Left kidney (tissue), 8 donors: Measurements from ENCODE around the gene COBLL1. TPM values are rescaled to one million over a fixed set of nuclear protein-coding genes. Genes with fewer than 3 reads are reported as not detected.

ENCODE experiments used
- DNase-seq: peaks from one replicate; pipeline ENCODE4 v3.0.0-alpha.2; 2013
- long read RNA-seq, 8 donors: transcript quantifications; one replicate each; lab custom pipeline, GENCODE V29; 2026
- polyA plus RNA-seq: library from polyadenylated mRNA; unstranded; fragments of 120-200 nt; gene quantifications from one replicate; pipeline ENCODE4 v1.2.1, GENCODE V29; 2013; ENCODE audit not compliant: insufficient read length

Gene COBLL1, protein sequence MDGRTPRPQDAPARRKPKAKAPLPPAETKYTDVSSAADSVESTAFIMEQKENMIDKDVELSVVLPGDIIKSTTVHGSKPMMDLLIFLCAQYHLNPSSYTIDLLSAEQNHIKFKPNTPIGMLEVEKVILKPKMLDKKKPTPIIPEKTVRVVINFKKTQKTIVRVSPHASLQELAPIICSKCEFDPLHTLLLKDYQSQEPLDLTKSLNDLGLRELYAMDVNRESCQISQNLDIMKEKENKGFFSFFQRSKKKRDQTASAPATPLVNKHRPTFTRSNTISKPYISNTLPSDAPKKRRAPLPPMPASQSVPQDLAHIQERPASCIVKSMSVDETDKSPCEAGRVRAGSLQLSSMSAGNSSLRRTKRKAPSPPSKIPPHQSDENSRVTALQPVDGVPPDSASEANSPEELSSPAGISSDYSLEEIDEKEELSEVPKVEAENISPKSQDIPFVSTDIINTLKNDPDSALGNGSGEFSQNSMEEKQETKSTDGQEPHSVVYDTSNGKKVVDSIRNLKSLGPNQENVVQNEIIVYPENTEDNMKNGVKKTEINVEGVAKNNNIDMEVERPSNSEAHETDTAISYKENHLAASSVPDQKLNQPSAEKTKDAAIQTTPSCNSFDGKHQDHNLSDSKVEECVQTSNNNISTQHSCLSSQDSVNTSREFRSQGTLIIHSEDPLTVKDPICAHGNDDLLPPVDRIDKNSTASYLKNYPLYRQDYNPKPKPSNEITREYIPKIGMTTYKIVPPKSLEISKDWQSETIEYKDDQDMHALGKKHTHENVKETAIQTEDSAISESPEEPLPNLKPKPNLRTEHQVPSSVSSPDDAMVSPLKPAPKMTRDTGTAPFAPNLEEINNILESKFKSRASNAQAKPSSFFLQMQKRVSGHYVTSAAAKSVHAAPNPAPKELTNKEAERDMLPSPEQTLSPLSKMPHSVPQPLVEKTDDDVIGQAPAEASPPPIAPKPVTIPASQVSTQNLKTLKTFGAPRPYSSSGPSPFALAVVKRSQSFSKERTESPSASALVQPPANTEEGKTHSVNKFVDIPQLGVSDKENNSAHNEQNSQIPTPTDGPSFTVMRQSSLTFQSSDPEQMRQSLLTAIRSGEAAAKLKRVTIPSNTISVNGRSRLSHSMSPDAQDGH
- 142 TPM for polyA plus RNA-seq
- long read RNA-seq, donor 1, full-length matches to known transcripts = 31 of 62 reads
- long read RNA-seq, donor 1, partial matches to known transcripts = 31 of 62 reads
- long read RNA-seq, donor 1, other reads (novel, unspliced or antisense) = 0 of 62 reads
- long read RNA-seq, donor 2, full-length matches to known transcripts = 11 of 11 reads
- long read RNA-seq, donor 2, partial matches to known transcripts = 0 of 11 reads
- long read RNA-seq, donor 2, other reads (novel, unspliced or antisense) = 0 of 11 reads
- long read RNA-seq, donor 3, full-length matches to known transcripts = 11 of 11 reads
- long read RNA-seq, donor 3, partial matches to known transcripts = 0 of 11 reads
- long read RNA-seq, donor 3, other reads (novel, unspliced or antisense) = 0 of 11 reads
- long read RNA-seq, donor 4, full-length matches to known transcripts = 2 of 2 reads
- long read RNA-seq, donor 4, partial matches to known transcripts = 0 of 2 reads
- long read RNA-seq, donor 4, other reads (novel, unspliced or antisense) = 0 of 2 reads
- long read RNA-seq, donor 5, full-length matches to known transcripts = 21 of 21 reads
- long read RNA-seq, donor 5, partial matches to known transcripts = 0 of 21 reads
- long read RNA-seq, donor 5, other reads (novel, unspliced or antisense) = 0 of 21 reads
- long read RNA-seq, donor 6, full-length matches to known transcripts = 8 of 13 reads
- long read RNA-seq, donor 6, partial matches to known transcripts = 5 of 13 reads
- long read RNA-seq, donor 6, other reads (novel, unspliced or antisense) = 0 of 13 reads
- long read RNA-seq, donor 7, full-length matches to known transcripts = 24 of 41 reads
- long read RNA-seq, donor 7, partial matches to known transcripts = 17 of 41 reads
- long read RNA-seq, donor 7, other reads (novel, unspliced or antisense) = 0 of 41 reads
- long read RNA-seq, donor 8, full-length matches to known transcripts = 6 of 11 reads
- long read RNA-seq, donor 8, partial matches to known transcripts = 5 of 11 reads
- long read RNA-seq, donor 8, other reads (novel, unspliced or antisense) = 0 of 11 reads

- DNase-seq = peak; percentile 90
Observed at GRCh38 chr2:164841719-164842623, at the start of gene COBLL1. TSS of gene COBLL1 (minus strand) at chr2:164841823. CDS start at chr2:164841196, 627 bp downstream.

GRCh38 chr2:164890544-164890943 lies 48.9 kb upstream of the COBLL1 start:
- DNase-seq = no peak

DNA sequence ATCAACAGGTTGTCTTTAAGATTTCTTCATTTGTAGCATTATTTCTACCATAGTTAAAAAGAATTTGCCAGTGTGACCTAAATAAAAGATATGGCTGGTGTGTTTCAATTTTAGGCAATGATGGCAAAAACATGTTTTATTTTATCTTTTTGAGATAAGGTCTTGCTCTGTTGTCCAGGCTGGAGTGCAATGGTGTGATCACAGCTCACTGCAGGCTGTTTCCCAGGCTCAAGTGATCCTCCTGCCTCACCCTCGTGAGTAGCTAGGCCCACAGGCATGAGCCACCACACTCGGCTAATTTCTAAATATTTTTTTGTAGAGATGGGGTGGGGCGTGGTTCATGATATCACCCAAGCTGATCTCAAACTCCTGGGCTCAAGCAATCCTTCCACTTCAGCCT lies 47.0 kb upstream of the COBLL1 start:
- no peak for DNase-seq

DNA sequence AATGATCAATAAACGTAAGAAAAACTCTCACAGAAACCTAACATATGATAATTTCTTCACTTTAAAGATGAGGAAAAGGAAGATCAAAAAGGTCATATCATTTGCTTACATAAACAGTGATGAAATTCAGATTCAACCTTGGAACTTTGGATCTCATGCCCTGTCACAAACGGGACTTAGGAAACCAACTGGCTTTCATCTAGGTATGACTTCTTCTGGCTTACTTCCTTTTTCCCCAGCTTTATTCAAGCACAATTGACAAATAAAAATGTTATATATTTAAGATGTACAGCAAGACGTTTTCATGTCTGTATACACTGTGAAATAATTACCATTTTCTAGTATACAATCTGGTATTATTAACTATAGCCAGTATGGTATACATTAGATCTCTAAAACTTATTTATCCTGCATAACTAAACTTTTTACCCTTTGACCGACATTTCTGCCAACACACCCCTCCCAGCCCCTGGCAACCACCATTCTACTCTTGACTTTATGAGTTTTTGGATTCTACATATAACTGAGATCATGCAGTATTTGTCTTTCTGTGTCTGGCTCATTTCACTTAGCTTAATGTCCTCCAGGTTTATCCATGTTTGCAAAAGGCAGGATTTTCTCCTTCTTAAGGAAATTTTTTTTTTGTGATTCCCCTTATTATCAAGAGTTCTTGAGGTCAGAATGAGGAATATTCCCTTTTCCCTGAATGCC lies 46.0 kb upstream of the COBLL1 start:
- DNase-seq = no peak

GRCh38 chr2:164882276-164882675 lies 40.7 kb upstream of the COBLL1 start:
- DNase-seq = no peak

DNA sequence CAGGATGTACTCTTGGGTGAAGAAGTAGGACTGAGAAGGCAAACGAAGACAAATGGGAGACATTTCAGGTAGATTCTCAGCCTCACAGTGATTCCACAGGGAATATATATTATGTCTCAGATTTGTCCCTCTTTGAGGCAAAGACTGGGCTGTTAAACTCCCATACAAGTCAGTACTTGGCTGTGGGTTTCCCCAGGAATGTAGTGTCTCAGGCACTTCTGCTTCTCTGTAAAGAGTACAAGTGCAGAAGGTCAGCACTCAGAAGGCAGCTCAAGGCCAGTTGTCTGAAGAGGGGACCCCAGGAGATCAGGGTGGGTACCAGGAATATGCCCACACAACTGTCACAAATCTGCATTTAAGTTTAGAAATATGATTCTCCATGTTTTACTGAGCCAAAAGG lies 39.9 kb upstream of the COBLL1 start:
- DNase-seq = no peak

DNA sequence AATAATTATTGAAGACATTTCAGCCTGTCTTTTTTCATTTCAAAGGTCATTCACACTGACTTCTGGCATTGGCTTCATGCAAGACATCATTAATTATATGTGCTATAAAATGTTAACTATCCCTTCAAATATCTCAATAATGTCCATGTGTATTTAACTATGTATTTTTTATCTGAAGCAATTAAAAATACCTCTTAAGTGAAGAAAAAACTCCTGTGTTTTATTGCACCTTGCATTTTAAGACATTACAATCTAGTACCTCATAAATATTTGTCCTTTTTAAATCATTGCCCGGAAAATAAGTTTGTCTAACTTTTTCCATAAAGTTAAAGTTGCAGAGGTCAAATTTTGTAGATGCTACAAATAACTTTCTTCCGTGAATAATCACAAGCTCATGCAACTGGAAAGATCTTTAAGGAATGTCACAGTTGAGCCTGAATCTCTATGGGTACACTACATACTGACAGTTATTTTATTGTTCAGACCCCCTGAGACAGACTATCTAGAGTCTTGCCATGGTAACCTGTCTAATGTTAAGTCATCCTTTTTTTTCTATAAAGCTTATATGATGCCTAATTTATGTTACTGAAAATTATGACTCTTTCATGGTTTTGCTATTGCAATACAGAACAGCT lies 38.4 kb upstream of the COBLL1 start:
- no peak for DNase-seq

GRCh38 chr2:164877927-164878326 lies 36.3 kb upstream of the COBLL1 start:
- DNase-seq = no peak

DNA sequence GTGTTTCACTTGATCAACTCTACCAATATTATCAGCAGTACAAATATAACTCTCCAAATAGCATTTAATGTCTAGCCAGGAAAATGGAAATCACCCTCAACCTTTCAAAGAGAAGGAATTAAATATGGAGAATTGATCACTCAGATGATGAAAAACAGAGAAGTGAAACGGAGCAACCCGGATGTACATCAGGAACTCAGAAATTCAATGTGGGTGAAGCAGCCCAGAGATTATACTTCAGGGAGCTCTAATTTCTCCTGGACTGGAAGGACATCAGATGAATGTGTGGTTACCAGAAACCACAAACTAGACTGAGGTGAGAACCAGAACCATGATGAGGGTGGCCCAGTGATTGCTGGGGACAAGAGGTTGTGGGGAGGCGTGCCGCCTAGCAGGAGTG lies 35.5 kb upstream of the COBLL1 start:
- no peak for DNase-seq

- no peak for DNase-seq
Observed at GRCh38 chr2:164875334-164876205, 33.9 kb upstream of the COBLL1 start.

DNA sequence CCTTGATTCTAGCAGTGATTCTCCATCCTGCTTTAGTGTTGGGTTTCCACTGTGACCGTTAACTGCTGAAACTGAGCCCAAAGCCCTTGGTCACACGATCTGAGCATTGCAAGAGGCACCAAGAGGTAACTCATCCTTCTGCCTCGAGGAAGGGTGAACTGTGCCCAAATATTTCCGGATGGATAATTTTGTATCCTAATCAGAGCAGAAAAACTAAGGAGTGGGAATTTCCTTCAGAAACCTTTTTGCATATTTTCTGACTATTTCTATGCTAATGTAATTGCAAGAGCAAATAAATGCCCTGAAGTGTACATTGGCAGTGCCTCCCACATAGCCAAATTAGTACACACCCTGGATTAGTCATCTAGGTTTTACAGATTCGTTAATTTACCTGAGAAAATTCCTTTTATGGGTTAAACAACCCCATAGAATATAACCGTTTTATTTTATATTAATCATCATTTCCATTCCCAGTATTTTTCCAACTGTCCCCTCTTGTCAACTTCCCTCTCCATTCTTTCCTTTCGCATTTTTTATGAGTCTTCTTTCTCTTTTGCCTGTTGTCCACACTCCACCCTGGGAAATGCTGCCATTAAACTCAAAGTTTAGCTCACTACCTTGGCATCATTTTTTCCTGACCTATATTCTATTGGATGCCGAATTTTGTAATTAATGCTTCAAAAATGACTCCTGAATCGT lies 31.7 kb upstream of the COBLL1 start:
- no peak for DNase-seq

GRCh38 chr2:164871404-164871803 lies 29.8 kb upstream of the COBLL1 start:
- DNase-seq = no peak

DNA sequence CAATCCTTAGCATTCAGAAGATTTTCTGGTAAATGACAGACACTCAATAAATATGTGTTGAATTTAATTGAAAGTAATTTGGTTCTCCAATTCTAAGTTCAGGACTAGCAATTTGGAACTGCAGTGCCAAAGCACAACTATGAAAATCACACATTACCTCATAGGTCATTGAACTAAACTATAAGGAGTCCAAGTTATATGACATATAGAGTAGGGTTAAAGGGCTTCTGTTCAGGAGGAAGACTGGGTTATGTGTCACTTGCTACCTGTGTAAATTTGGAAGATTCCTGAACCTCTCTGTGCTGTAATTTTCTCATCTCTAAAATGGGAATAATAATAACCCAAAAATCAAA lies 27.8 kb upstream of the COBLL1 start:
- DNase-seq = no peak

DNA sequence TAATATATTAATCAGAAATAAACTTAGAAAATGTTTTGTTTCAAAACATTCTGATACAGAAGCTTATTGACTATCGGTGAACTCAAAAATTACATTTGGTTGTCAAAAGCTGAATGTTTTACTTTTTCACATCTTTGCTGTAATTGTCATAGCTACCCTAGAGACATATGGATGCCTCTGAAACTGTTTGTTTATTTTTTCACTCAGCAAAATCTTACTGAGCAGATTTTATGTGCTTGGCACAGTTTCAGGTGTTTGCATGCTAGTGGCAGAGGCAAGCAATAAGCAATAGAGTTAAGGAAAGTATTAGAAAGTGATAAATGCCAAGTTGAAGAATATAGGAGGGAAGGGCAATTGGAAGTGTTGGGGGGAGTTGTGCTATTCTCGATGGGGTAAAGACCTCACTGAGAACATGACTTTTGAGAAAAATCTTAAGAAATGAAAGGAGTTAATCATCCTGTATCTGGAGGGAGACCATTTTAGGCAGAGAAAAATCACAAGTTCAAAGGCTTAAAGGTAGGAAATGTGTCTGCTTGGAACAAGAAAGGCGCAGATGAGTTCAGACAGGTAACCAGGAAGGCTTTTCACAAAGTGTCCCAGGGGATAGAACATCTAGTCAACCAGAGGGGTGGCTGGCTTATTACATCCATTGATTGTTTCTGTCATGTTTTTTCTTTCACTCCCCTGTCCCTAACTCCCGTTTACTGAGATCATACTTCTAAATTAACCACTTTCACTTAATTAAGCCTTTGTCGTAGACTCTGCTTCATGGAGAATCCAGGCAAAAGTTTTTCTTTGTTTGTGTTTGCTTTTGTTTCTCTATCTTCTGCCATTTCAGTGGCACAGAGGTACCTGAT lies 27.2 kb upstream of the COBLL1 start:
- DNase-seq = no peak

DNA sequence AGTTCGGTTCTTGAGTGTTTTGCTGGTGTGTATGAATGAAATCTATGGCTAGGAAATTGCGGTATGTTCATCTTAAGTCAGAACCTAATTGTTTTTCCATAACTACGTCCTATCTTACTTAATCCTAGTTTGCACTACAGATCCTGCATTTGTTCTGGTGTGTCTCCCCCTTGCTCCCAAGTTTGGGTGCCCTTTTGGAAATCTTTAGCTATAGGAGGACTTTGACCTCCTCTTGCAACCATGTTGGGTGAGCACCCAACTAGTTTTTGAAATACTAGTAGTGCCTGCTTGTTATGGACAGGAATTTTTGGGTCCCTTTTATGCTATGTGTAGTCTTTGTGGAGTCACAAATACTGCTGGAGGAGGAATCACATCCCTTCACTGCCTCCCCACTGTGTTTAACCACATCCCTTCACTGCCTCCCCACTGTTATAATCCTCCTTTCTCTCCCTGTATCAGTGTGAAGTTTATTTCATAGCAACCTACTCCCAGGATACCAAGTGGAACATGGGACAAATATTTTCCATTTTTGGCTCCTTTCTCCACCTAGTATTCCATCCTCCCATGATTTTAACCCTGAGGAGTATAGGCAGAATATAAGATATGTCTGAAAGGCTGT lies 26.3 kb upstream of the COBLL1 start:
- no peak for DNase-seq
